A673 (cell line): ENCODE measurements around the gene MAP4K4.

Experiments
- EZH2 ChIP-seq: fragments of 200-600 bp; sonication (generic); IDR thresholded peaks from 2 replicates; pipeline ENCODE4 v1.6.1; 2017; ENCODE audit warnings: borderline replicate concordance, low read depth, mild to moderate bottlenecking, mixed read lengths, antibody characterized with exemption, low read length; ENCODE audit not compliant: poor library complexity, severe bottlenecking
- TF ChIP-seq, protein P1 (sequence below): fragments of 300-800, 200-600 bp; sonication (generic); conservative IDR thresholded peaks from 2 replicates; pipeline ENCODE4 v1.5.1; 2017; ENCODE audit warnings: low read depth, mild to moderate bottlenecking, antibody characterized with exemption, low read length, moderate library complexity, mixed read lengths

DNA sequence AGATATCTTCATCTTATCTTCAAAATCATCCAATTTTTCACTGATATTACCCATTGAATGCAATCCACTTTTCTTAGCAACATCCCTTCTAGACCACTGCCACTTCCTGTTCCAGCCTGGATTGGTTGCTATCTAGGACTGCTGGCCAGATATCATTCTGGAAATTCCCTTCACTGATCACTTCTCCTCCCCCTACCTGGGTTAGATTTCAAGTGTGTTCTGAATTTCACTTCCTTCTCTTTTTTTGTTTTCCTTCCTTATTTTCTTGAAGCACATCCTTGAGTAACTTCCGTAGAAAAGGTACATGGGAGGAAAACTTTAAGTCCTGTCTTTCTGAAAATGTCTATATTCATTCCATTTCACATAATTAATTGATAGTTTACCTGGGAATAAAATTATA is 212.3 kb downstream of the MAP4K4 start:
- TF ChIP-seq, protein P1, sequence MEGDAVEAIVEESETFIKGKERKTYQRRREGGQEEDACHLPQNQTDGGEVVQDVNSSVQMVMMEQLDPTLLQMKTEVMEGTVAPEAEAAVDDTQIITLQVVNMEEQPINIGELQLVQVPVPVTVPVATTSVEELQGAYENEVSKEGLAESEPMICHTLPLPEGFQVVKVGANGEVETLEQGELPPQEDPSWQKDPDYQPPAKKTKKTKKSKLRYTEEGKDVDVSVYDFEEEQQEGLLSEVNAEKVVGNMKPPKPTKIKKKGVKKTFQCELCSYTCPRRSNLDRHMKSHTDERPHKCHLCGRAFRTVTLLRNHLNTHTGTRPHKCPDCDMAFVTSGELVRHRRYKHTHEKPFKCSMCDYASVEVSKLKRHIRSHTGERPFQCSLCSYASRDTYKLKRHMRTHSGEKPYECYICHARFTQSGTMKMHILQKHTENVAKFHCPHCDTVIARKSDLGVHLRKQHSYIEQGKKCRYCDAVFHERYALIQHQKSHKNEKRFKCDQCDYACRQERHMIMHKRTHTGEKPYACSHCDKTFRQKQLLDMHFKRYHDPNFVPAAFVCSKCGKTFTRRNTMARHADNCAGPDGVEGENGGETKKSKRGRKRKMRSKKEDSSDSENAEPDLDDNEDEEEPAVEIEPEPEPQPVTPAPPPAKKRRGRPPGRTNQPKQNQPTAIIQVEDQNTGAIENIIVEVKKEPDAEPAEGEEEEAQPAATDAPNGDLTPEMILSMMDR = no peak
- TF ChIP-seq EZH2 = no peak
